GM12878 (cell line): ENCODE measurements around the gene ENAH. TPM values are rescaled to one million over a fixed set of nuclear protein-coding genes. Genes with fewer than 3 reads are reported as not detected.

ENCODE experiments used
- ATAC-seq: fragments of 200-7000 bp; cut with Tn5 transposase; 3 replicates; pipeline ENCODE4 v1.9.1; 2020; ENCODE audit warnings: mild to moderate bottlenecking, moderate library complexity
- BruUV-seq: library from RNA; stranded (reverse); fragments of 400-500 nt; replicated peaks from 2 replicates; lab custom pipeline; 2021; lab: Mats Ljungman, UMichigan
- CTCF ChIA-PET: fragments of 300-600 bp; sonication (Branson Sonifier 250); formaldehyde crosslinking; extraction: SDS; loops from one replicate; lab custom pipeline; 2021; ENCODE audit warnings: inconsistent platforms; lab: Yijun Ruan, JAX
- POLR2A ChIA-PET: fragments of 350-600 bp; formaldehyde crosslinking; extraction: SDS; loops from one replicate; lab custom pipeline; 2021; ENCODE audit warnings: inconsistent platforms; lab: Charles Lee
- RAD21 ChIA-PET: fragments of 300-600 bp; sonication (Branson Sonifier 250); formaldehyde crosslinking; loops from one replicate; lab custom pipeline; 2023; ENCODE audit warnings: antibody characterized with exemption; ENCODE audit not compliant: unreplicated experiment; lab: Charles Lee
- SMC1A ChIA-PET: fragments of 300-600 bp; sonication (Branson Sonifier 250); formaldehyde crosslinking; loops from one replicate; lab custom pipeline; 2023; ENCODE audit not compliant: unreplicated experiment, uncharacterized antibody; lab: Charles Lee
- DNase-seq: peaks from one replicate; pipeline ENCODE4 v3.0.0-alpha.2; 2011; ENCODE audit warnings: low read depth, low spot score
- FAIRE-seq: peaks from 3 replicates; lab custom pipeline; 2011; peaks lifted over from hg19 to GRCh38; lab: Jason Lieb, UNC
- H2AFZ ChIP-seq: 2 replicates; pipeline ENCODE4 v1.6.0; 2011; ENCODE audit warnings: low read depth, low read length, control low read depth; ENCODE audit not compliant: control insufficient read depth
- H3K27ac ChIP-seq: 2 replicates; pipeline ENCODE4 v1.5.1; 2011; ENCODE audit warnings: control low read depth; ENCODE audit not compliant: control insufficient read depth, insufficient read depth
- H3K27me3 ChIP-seq, 2 experiments: replicated peaks in 1 of 2; 2 replicates each; pipeline versions ENCODE4 v1.6.0 to v1.6.1; 2011; ENCODE audit warnings: low read length in 1 of 2; ENCODE audit not compliant: control insufficient read depth in 2 of 2, insufficient read depth in 2 of 2
- H3K36me3 ChIP-seq, 2 experiments: 2 replicates each; pipeline ENCODE4 v1.5.1; 2011; ENCODE audit warnings: low read length in 1 of 2; ENCODE audit not compliant: control insufficient read depth in 2 of 2, insufficient read depth in 2 of 2
- H3K4me1 ChIP-seq: 2 replicates; pipeline ENCODE4 v1.6.1; 2011; ENCODE audit warnings: mild to moderate bottlenecking, low read length, moderate library complexity, mixed read lengths; ENCODE audit not compliant: control insufficient read depth, insufficient read depth
- H3K4me2 ChIP-seq: 2 replicates; pipeline ENCODE4 v1.6.0; 2011; ENCODE audit warnings: control low read depth; ENCODE audit not compliant: control insufficient read depth, insufficient read depth
- H3K4me3 ChIP-seq: fragments of 200-600 bp; sonication (generic); 2 replicates; pipeline ENCODE4 v1.5.1; 2016
- H3K79me2 ChIP-seq: 2 replicates; pipeline ENCODE4 v1.6.0; 2011; ENCODE audit warnings: low read length; ENCODE audit not compliant: control insufficient read depth, insufficient read depth
- H3K9ac ChIP-seq: 2 replicates; pipeline ENCODE4 v1.8.0; 2011; ENCODE audit warnings: low read length, control low read depth, mixed read lengths; ENCODE audit not compliant: control insufficient read depth, insufficient read depth
- H3K9me3 ChIP-seq: replicated peaks from 3 replicates; pipeline ENCODE4 v1.5.1; 2011; ENCODE audit warnings: mild to moderate bottlenecking, low read length; ENCODE audit not compliant: control insufficient read depth, insufficient read depth
- H4K20me1 ChIP-seq: 2 replicates; pipeline ENCODE4 v1.6.0; 2011; ENCODE audit not compliant: control insufficient read depth, insufficient read depth
- BACH1 ChIP-seq: fragments of 450-650 bp; IDR thresholded peaks from 2 replicates; pipeline ENCODE4 v1.6.1; 2017; ENCODE audit warnings: mild to moderate bottlenecking, borderline replicate concordance
- CBFB ChIP-seq: IDR thresholded peaks from 2 replicates; pipeline ENCODE4 v1.6.1; 2016; ENCODE audit warnings: antibody characterized with exemption, low read depth
- CBX3 ChIP-seq: fragments of 200-600 bp; sonication (generic); IDR thresholded peaks from 2 replicates; pipeline ENCODE4 v1.6.1; 2016; ENCODE audit warnings: low read depth, borderline replicate concordance
- E2F8 ChIP-seq: fragments of 450-650 bp; IDR thresholded peaks from 2 replicates; pipeline ENCODE4 v1.6.1; 2018; ENCODE audit warnings: mild to moderate bottlenecking, low read depth, moderate library complexity; ENCODE audit not compliant: partially characterized antibody
- IKZF1 ChIP-seq: fragments of 450-650 bp; conservative IDR thresholded peaks from 2 replicates; pipeline ENCODE4 v1.6.1; 2017; ENCODE audit warnings: antibody characterized with exemption, mild to moderate bottlenecking
- IKZF2 ChIP-seq, 2 experiments: fragments of 450-650 bp; IDR thresholded peaks; 2 replicates each; pipeline ENCODE4 v1.6.1; 2017; ENCODE audit warnings: mild to moderate bottlenecking in 2 of 2, moderate library complexity in 2 of 2
- LARP7 ChIP-seq: fragments of 450-650 bp; IDR thresholded peaks from 2 replicates; pipeline ENCODE4 v1.6.1; 2017; ENCODE audit warnings: mild to moderate bottlenecking
- MYB ChIP-seq: fragments of 150-350 bp; IDR thresholded peaks from 2 replicates; pipeline ENCODE4 v1.6.1; 2014; ENCODE audit warnings: mild to moderate bottlenecking, low read depth, low read length, borderline replicate concordance
- MYC ChIP-seq: IDR thresholded peaks from 2 replicates; pipeline ENCODE4 v1.6.1; 2011; ENCODE audit warnings: mild to moderate bottlenecking, low read length, moderate library complexity, inconsistent platforms; ENCODE audit not compliant: insufficient read depth, insufficient replicate concordance, insufficient read length, severe bottlenecking
- NFYB ChIP-seq: IDR thresholded peaks from 2 replicates; pipeline ENCODE4 v1.6.1; 2011; ENCODE audit warnings: low read depth, mild to moderate bottlenecking, low read length, improper control_type of control experiment, moderate library complexity; ENCODE audit not compliant: insufficient read depth
- NKRF ChIP-seq: fragments of 450-650 bp; conservative IDR thresholded peaks from 2 replicates; pipeline ENCODE4 v1.6.1; 2017; ENCODE audit warnings: mild to moderate bottlenecking, moderate library complexity
- NR2C1 ChIP-seq: fragments of 450-650 bp; IDR thresholded peaks from 2 replicates; pipeline ENCODE4 v1.6.1; 2017; ENCODE audit warnings: antibody characterized with exemption, mild to moderate bottlenecking, moderate library complexity
- PKNOX1 ChIP-seq: fragments of 450-650 bp; IDR thresholded peaks from 2 replicates; pipeline ENCODE4 v1.6.1; 2016; ENCODE audit warnings: mild to moderate bottlenecking
- PML ChIP-seq: IDR thresholded peaks from 2 replicates; pipeline ENCODE4 v1.6.1; 2012; ENCODE audit warnings: low read length, inconsistent platforms
- SMARCA5 ChIP-seq: fragments of 450-650 bp; IDR thresholded peaks from 2 replicates; pipeline ENCODE4 v1.6.1; 2017; ENCODE audit warnings: mild to moderate bottlenecking
- TARDBP ChIP-seq: IDR thresholded peaks from 2 replicates; pipeline ENCODE4 v1.6.1; 2016; ENCODE audit warnings: borderline replicate concordance
- TBL1XR1 ChIP-seq: IDR thresholded peaks from 2 replicates; pipeline ENCODE4 v1.6.1; 2012; ENCODE audit warnings: low read depth, low read length, improper control_type of control experiment
- YBX1 ChIP-seq: fragments of 450-650 bp; IDR thresholded peaks from 2 replicates; pipeline ENCODE4 v1.6.1; 2016; ENCODE audit warnings: antibody characterized with exemption
- WGBS: methylation state at CpG from one replicate; pipeline ENCODE4 v1.1.6; 2016; ENCODE audit warnings: low lambda C conversion rate; ENCODE audit not compliant: insufficient replicate concordance, insufficient coverage; ENCODE audit errors: missing lambda C conversion rate; 5-methylcytosine and 5-hydroxymethylcytosine counted together
- in situ Hi-C: fragments of 300-500 bp; cut with MboI; formaldehyde crosslinking; loops from 9 replicates; pipeline ENCODE4 v1.14.3; 2018; ENCODE audit warnings: mixed read lengths
- intact Hi-C: fragments of 100-400 bp; cut with micrococcal nuclease; formaldehyde crosslinking; loops from one replicate; pipeline ENCODE4 v1.14.2; 2022; ENCODE audit not compliant: unreplicated experiment
- polyA plus RNA-seq, 11 experiments: library from polyadenylated mRNA; depleted of rRNA in 4 of 11; unstranded in 6 of 11; stranded (reverse) in 5 of 11; fragments of >200 nt; fragmentation: Nextera tagmentation in 4 of 11; fragmentation: Illumina TruSeq in 1 of 11; extraction: Ambion mirVana in 4 of 11; extraction: Trizol in 1 of 11; gene quantifications; 1 replicate in 1 of 11; 2 replicates in 10 of 11; pipeline versions ENCODE4 v1.2.1 to v1.2.3, GENCODE V29; 2011 to 2016; ENCODE audit warnings: inconsistent platforms in 2 of 11, missing spikeins in 2 of 11, low read depth in 1 of 11
- total RNA-seq, 4 experiments: library from RNA; depleted of rRNA in 3 of 4; stranded (reverse); fragments of >200 nt in 3 of 4; fragmentation: Illumina TruSeq in 1 of 4; extraction: Trizol in 1 of 4; gene quantifications; 2 replicates each; pipeline versions ENCODE4 v1.2.1 to v1.2.3, GENCODE V29; 2013 to 2021

The ENAH gene
- total and polyA plus RNA-seq, 10 of the 15 experiments (the other 5 are each of a cell fraction or from before 2014, with no cell fraction given), result under 0.01 to 0.62 (median 0.06) TPM; not detected in 5

- Histone ChIP-seq H3K9ac (no peak overlapping the region), H3K4me2 (no peak overlapping the region), H3K36me3 (no peaks in the 10 kb centered on the region), H3K27ac (no peak overlapping the region), H3K27me3 (no peaks in the 10 kb centered on the region), H2AFZ (no peak overlapping the region), H4K20me1 (no peaks in the 10 kb centered on the region), H3K79me2 (no peaks in the 10 kb centered on the region), H3K4me1 (no peaks in the 10 kb centered on the region), H3K9me3 (no peaks in the 10 kb centered on the region), H3K4me3 (no peak overlapping the region)
- WGBS, result 42% methylated on average over 4 of the region's 4 CpGs
- no TSS peak for BruUV-seq
- in situ Hi-C loops, result no loop called here
- RAD21 ChIA-PET, result no interaction called here
- SMC1A ChIA-PET, result no interaction called here
- intact Hi-C loops, result no loop called here
- TF ChIP-seq PKNOX1 (no peak), TARDBP (no peak), MYB (no peak), NR2C1 (no peak), CBX3 (no peak), BACH1 (no peak), IKZF2 (IDR thresholded peaks at IDR 0.05) (no peak), TBL1XR1 (no peak), LARP7 (no peak), YBX1 (no peak), PML (no peak), NKRF (no peak), CBFB (no peak), E2F8 (no peak), SMARCA5 (no peak), MYC (no peak), NFYB (no peak), IKZF1 (no peak)
- POLR2A ChIA-PET, result no interaction called here
- ATAC-seq (no peak), FAIRE-seq (no peak), DNase-seq (no peak)
- CTCF ChIA-PET, result interaction anchor here (1.0 kb wide), 1 partner anchor 25 kb away, joined by 4 read pairs; no protein-coding TSS in a partner anchor
Measured at GRCh38 chr1:225500624-225501192, 152.2 kb downstream of the ENAH start.
